Activated CD4-positive, CD25-positive, alpha-beta regulatory T cell treated with anti-CD3 and anti-CD28 coated beads, Interleukin-2, amount 50 U/mL, for 24 hours (primary cell): ENCODE measurements around the gene DLG2.
"Not testable (repeated sequence)": the region's sequence is repeated elsewhere in the genome, so short reads cannot be mapped to it uniquely, and the experiment has no call there.

Source experiments
- ATAC-seq, 2 donors: fragments of 150-1000 bp; cut with Tn5 transposase; one replicate each; pipeline ENCODE4 v1.10.0; 2021; ENCODE audit warnings: mild to moderate bottlenecking in 1 of 2, moderate library complexity in 1 of 2

The DLG2 gene

DNA sequence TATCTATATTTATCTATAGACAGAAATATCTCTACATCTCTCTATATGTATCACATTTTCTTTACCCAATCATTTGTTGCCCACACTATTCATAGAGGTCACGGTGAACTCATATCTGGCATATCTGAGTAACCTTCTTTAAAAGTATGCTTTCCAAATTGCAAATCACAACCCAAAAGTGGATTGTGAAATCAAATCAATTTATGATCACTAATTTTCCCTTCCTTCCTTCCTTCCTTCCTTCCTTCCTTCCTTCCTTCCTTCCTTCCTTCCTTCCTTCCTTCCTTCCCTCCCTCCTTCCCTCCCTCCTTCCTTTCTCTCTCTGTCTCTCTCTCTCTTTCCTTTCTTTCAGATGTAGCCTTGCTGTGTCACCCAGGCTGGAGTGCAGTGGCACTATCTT lies 1893.0 kb downstream of the DLG2 start:
- no peak for ATAC-seq

DNA sequence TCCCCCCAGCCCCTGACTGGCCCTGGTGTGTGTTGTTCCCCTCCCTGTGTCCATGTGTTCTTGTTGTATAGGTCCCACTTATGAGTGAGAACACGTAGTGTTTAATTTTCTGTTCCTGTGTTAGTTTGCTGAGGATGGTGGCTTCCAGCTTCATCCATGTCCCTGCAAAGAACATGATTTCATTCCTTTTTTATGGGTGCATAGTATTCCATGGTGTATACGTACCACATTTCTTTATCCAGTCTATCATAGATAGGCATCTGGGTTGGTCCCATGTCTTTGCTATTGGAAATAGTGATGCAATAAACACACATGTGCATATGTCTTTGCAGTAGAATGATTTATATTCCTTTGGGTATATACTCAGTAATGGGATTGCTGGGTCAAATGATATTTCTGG lies 1895.9 kb downstream of the DLG2 start:
- not testable (repeated sequence) for ATAC-seq

DNA sequence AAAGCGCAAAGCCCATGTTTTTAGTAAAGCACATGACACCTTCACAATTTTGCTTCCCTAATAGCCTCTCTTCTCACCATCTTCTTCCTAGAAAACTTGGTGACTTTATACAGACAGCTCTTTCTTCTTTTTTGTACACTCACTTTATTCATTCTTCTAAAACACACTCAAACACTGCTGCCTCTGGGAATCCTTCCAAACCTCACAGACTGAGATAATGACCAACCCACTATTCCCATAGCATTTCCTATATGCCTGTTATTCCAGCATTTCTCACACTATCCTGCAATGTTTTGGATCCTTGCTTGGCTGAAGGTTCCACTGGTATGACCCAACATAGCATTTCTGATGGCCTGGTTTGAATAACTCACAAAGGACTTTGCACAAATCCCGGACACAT lies 1898.9 kb downstream of the DLG2 start:
- no peak for ATAC-seq

DNA sequence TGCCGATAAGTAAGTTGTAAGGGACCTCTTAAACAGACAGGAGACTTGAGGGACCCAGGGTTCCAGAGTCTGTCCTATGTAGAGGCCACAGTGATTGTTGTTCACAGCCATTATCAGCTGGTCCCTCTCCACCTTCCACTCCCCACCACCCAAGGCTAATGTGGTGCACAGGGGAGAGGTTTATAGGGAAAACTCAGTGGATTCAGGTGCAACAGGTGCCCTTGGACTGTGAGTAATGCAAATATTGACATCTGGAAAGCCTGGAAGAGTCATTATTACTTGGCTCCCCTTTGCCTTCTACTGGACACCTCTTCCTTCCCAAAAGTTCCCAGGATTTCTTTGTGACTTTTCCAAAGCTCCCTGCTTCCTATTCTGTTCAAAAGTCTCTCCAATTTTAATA lies 1899.9 kb downstream of the DLG2 start:
- ATAC-seq, result no peak

DNA sequence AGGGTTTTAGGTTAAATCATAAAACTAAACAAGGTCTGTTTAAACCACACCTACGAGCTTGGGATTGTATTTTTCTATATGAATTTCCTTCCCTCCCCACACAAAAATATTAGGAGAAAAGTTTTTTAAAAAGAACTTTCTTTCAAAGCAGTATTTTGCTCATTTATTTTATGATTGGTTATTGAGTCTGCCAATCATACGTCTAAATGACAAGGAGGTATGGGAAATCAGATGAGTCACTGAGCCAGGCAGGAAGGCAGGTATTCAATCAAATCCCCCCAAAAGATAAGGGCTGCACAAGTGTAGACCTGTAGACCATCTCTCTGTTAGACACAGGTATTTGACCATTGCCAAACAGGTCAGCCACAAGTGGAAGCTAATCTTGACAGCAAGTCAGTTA lies 1900.8 kb downstream of the DLG2 start:
- ATAC-seq, result no peak

DNA sequence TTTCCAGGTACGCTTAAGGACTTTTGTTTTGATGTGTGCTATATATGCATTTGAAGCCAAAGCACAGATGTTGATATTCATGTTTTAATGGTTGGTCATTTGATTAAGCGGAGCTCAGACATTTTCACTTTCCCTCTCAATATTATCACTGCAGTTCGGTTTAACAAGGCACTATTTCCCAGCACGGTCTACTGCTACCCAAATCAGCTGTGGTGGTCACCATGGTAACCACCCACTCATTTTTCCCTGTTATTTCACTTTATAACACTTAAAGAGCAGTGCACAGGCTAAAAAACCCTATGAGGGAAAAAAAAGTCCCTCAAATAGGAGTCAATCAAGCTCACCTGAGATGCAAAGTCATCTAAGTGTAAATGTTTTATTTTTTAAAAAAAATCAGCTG lies 1901.4 kb downstream of the DLG2 start:
- no peak for ATAC-seq

DNA sequence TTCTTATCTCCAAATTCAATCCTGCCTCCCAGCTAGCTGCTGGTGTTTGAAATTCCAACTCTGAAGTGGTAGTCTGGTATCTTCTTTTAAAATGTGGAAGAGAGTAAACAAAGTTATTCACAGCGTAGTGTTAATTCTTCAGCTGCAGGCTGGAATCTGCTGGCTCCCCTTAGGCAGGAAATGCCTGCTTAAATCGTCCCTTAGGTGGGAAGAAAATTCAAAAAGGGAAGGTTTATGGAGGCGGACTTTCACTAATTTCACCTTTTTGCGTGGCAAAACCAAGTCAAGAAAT lies 1901.9 kb downstream of the DLG2 start:
- ATAC-seq, result no peak

DNA sequence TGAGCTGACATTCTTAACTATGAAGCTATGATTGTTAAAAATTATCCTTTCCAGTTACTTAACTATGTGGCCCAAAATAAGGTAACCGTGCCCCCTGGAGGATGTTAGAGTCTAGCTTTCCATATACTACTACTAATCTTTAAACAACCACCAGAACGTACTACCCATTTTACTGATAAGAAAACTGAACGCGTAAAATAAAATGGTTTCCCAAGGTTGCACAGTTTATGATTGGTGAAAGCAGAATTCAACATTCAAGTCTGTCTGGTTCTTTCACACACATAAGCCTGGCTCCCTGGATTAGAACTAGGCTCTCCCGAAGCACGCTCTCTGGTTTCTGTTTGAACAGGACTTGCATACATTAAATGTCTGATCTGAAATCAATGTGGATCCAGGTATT lies 1903.1 kb downstream of the DLG2 start:
- ATAC-seq, result no peak

DNA sequence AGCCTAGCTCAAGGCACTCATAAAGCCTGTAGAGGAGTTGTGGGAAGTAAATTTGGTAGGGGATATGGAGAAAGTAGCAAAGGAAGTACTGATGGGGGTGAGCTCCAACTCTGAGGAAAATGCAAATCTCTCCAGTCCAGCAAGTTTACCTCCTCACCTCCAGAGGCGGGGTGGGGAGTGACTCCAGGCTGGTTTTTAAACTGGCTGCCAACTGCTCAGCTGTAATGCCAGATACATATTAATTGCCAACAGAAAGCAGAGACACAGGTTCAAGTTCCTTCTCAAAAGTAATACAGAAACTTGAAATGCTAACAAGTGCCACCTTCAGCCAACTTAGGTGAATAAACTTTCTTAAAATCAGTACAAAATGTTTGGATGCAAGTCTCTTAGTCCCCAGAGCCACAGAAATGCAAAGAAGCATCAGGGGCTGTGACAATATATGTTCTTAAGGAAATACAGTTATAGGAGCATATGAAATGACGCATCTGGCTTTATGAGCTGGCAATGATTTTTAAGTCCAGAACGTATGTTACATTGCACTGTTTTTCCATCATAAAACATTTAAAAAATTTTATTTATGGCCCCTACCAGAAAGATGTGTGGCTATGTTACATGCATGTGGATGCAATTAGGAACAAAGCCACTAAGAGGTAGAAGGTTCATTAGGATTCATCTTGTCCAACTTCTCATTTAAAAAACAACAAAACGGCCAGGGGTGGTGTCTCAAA lies 1904.6 kb downstream of the DLG2 start:
- no peak for ATAC-seq

DNA sequence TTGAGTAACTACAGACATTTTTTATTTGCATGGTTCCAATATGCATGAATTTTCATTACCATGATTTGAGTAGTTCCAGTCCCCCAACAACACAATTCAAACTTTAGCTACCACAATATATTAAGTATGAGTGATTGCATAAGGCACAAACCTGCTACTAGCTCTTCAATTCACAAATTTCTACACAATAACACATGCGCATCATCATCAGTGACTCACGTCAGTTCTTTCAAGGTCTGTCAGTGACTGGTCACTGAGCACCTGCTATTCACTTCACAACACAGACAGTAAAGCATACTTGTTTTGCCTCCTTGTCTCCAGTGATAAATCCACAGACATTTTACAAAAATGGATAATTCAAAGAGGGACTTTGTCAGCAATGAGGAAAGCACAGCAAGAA lies 1905.9 kb downstream of the DLG2 start:
- ATAC-seq, result no peak

DNA sequence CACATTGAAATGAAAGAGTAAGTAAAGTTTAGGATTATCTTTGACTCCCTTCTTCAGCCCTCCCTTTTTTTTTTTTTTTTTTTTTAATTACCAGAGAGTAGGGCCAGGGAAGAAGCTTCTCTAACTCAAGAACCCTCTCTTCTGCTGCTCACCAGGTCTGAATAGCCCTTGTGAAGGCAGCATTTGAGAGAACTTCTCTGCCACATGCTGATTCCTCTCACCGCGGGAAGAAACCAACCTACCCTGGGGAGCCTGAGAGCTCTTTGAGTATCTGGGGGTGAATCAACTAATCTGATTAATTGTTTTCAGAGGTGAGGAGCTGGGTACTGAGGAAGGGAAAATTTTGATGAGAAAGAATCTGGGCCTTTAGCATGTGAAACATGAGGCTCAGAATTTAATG lies 1906.5 kb downstream of the DLG2 start:
- no peak for ATAC-seq

DNA sequence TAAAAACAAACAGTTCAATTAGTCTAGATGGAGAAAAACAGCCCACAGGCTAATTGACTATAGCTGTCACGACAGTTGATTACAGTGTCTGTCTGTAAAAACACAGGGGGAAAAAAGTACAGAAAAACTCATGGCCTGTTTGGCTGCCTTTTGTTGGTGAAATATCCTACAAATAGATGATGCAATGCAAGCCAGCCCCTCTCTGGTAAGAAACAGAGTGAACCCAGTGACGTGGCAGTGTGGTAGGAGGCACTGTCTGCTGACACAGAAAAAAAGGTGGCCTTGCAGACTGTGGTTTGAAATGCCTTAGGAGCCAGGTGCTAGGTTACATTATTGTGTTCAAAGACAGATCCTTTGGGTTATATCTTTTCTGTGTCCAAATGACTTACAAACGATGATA lies 1909.6 kb downstream of the DLG2 start:
- ATAC-seq, result no peak

DNA sequence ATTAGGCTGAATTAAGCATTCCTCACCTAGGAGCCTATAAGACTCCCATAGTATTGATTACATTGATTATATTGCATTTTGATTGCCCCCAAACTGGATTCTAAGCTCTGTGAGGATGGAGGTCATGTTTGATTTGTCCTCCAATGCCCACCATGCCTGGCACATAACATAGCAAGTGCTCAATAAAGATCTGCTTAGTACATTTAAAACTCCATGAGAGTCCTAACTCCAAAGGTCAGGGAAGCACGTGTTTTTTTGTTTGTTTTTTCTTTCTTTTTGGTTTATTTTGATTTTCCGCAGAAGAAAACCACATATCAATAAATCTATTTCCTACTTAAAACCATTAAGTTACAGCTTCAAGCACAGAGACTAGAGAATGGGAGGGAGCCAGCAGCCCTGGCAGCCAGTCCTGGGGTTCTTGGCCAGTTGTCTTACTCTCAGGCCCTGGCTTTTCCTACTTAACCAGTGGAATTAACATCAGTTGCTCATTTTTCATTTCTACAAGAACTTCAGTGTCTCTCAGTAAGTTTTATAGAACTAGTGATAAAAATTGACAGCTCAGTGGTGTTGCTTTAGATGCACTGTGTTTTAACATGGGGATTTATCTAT lies 1911.1 kb downstream of the DLG2 start:
- no peak for ATAC-seq

DNA sequence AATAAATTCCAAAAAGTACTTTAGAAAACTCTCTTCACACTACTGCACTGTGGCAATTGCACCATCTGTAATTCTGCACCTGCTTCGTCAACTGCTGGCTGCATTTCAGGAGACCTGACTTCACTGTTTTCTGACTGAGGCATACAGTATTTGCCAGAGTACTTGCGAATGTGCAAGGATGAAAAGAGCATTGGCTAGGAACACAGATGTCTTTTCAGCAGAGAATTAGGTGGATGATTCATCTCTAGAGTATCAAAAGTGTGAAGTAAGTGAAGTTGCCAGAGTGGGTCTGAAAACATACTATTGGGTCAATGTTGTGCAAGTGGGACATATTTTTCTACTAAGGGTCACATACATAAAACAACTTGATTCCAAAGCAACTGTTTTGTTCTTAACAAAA lies 1913.4 kb downstream of the DLG2 start:
- ATAC-seq, result no peak

DNA sequence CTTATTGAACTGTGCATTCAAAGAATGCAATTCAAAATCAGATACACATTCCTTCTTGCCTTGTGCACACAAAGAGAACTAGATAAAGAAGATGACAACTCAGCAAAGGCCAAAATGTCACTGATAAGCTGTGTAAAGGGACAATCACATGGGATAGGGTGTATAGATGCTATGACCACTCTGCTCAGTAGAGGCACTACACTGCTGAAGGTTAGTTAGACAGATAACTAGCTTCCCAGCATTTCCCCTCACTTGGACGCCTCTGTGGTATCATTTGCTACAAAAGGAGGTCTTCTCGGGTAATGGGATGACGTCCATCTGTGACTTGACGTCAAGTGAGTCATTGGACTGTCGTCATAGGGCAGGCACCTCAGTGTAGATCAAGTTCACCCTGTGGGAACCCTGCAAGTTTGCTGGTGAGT lies 1916.0 kb downstream of the DLG2 start:
- no peak for ATAC-seq

DNA sequence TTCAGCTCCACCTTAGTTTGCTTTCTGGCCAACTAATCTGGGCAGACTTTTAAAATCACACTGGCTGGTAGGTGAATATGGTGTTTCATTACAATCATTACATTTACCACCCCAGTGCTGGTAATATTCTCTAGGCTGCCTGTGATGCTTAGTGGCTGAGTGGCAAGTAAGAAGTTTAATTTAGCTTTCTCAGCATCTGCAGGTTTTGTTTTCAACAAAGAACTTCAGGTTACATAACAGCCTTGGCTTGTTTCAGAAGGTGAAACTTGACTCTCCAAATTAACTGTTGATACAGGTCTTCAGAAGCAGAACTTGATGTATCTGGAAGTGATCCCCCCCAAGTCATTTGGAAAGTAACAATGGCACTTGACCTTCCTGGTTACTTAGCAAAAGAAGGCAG lies 1917.7 kb downstream of the DLG2 start:
- no peak for ATAC-seq

DNA sequence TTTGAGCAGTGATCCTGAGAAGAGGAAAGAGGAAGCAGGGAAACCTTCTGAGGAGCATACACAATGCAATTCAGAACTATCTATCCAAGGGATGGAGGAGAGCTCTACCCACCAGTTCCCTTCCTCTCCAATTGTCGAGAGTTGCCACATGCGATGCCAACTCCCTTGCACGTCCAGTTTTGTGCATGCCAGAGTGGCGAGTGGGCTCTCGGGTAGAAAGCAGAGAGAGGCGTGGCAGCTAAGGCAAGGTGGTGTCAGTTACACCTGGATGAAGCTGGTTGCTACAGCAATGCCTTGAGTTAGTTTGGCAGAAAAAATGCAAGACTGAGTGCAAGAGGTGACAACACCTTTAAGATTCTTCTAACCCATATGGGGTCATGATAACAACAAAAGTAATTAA lies 1920.6 kb downstream of the DLG2 start:
- no peak for ATAC-seq

DNA sequence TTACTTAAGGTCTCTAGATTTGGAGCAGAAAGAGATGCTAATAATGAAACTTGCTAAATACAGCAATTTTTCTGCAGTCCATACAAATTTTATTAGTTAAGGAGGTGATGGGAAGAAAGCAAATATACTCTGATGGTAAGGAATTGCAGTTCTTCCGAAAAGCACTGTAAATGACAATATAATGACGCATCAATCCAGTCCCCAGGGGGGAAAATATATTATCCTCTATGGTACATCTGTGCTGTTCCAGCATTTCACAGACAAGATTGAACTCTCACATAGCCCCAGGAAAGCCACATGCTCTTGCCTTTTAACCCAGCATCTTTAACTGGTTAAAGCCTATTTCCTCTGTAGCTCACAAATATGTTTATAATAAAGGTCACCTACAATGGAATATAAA lies 1924.3 kb downstream of the DLG2 start:
- ATAC-seq, result no peak

DNA sequence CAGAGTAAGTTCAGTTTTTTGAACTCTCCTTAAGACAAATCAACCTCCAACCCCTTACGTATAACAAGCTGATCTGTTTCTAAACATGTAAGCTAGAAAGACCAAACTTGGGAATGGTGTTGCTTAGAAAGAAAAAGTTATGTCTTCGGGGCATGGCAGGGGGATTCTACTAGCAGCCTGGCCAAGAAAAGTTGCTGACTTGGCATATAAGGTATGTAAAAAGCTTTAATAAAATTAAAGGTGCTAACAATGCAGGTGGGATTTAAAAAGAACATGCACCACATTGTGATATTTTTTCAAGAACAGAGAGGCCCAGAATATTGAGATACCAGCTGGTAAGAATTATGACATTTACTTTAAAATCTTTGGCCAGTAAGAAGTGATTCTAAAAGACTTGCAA lies 1929.6 kb downstream of the DLG2 start:
- no peak for ATAC-seq

DNA sequence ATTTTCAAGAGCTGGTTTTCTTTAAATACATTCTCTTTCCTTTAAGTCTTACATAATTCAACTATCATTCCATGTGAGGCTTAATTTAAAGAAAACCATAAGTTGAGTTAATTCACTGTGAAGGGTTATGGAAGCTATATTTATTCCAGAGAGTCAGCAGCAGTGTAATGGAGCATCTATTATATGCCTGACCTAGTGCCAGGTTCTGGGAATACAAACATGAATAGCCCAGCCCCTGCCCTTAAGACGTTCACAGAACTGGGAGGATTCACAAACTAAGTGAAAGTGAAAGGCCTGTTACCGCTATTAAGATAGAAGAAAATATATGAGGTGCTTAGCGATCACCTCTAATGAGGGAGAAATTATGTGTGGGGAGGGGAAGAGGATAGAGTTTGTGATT lies 1932.1 kb downstream of the DLG2 start:
- no peak for ATAC-seq

DNA sequence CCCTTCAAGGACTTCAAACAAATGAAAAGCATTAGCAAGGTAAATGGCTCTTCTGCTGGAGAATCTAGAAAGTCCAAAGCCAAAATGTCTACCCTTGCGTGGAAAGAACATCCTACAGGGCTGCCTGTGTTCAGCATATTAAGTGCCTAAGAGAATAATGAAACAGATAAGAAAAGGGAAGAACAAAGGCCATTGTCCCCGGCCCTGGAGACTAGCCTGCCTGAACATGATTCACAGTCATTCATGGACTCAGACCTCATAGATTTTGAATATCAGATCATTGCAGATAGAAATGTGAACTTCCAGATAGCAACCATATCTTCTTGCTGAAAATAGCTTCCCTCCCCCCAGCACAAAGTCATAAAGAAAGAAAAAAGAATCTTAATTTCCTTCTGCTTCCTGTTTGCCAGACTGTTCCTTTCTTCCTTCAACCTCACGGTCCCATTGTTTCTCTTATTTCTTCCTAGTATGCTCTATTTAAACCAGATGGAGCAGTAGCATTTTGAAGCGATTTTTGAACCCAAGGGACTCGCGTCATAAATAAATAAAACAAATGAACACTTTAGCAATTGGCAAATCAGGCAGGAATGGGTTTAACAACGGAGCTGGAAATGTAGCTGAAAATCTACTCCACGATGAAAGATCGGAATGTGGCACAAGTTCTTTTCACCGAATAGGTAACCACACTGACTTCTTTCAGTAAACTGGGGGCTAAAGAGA lies 1932.8 kb downstream of the DLG2 start:
- ATAC-seq, result no peak

DNA sequence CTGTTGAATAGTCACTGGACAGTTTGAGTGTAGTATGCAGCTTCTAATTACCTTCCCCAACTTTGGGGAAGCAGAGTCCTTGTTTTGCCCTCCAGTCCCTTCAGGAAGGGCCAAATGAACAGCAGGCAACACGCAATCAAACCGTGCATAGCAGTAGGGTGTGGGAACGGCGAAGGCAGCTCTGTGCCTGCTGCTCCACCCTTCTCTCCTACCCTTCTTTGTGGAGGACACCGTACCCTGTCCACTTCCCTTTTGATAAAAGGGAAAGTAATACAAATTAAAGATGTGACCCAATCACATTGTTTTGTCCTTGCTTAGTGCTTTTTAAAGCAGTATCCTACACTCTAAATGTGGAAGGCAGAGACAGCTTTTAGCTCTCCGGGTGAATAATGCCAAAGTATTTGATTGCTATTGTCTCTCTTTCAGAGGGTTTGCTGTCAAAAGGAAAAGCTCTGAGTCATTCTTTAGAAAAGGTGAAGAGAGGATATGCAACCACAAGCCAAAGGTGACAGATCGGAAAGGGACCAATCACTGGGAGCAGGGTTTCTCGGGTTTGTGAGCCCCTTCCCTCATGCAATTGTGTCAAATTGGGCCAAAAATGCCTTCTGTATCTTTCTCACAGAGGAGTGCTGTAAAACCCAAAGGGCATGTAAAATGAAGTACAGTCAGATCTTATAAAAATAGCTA lies 1933.7 kb downstream of the DLG2 start:
- no peak for ATAC-seq

DNA sequence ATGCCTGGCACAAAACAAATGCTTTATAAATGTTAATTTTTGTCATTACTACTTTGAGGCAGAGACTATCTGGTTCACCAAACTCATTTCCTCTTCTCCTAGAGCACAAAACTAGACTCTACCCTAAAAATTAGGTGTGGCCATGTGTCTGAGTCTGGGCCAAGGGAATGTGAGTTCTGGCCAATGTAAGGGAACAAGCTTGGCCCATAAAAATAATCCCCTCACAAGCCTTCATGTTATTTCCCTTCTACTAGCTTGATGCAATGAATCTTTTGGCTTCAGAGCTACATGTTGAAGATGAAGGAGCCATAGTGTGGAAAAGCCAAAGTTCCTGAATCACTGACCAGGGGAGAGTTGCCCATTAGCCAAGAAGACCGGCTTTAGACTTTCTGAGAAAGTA lies 1934.5 kb downstream of the DLG2 start:
- ATAC-seq, result no peak

DNA sequence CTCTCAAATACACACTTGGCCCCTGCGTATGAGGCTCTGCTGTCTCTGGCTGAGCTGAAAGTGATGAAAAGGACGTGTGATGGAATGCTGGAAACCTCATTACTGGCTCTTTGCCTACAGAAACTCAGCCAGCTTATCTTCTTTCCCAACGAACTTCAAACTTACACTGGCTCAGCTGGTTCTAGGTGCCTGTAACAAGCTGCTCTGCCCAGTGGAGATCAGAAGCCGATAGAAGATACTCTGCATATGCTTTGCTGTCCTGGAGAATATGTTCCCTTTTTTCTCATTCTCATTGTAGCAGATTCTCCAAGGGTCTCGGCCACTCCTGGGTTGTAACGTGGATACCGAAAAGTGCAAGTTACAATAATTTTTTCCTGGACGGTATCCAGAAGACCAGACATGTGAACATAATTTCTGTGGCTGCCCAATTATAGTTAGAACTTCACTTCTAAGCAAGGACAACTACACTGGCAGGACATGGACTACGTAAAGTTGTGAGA lies 1935.6 kb downstream of the DLG2 start:
- no peak for ATAC-seq
